ENCODE data around the gene RAB3D.
"Not testable (repeated sequence)": the region's sequence is repeated elsewhere in the genome, so short reads cannot be mapped to it uniquely, and the experiment has no call there.

RAB3D gene

DNA sequence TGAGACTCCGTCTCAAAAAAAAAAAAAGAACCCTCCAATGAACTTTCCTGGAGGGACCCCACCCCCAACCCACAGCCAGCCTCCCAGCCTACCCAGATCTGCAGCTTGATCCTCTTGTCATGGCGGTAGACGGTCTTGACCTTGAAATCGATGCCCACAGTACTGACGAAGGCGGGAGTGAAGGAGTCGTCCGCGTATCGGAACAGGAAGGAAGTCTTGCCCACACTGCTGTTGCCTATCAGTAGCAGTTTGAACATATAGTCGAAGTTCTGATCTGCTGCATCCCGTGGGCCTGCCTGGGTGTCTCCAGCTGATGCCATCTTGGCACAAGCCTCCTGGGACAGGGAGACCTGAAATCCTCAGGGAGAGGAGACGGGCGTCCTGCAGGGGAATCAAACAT, 2.4 kb downstream of the RAB3D start:
- no peak for DNase-seq

DNA sequence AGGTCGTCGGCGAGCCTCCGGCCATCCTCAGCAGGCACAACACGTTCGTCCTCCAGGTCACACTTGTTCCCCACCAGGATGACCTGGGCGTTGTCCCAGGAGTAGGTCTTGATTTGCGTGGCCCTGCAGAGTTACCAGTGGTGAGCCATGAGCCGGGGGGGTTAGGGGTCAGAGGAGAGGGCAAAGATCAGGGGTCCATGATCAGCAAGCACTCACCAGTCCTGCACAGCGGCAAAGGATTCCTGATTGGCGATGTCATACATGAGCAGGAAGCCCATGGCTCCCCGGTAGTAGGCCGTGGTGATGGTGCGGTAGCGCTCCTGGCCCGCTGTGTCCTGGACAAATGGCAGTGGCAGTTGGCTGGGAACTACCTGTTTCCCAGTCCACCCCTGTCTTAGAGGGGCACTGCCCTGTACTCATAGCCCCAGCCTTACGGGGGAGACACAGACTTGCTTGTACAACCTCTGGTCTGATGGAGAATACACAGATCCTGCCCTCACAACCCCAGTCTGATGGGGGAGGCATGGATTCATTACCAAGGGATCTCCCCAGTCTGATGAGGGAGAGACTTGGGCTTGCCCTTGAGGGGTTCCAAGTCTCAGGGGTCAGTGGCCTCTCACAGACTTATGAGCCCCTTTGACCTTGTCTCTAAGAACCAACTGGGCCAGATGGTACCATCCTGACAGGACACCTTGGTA, 3.9 kb downstream of the RAB3D start:
- no peak for DNase-seq

DNA sequence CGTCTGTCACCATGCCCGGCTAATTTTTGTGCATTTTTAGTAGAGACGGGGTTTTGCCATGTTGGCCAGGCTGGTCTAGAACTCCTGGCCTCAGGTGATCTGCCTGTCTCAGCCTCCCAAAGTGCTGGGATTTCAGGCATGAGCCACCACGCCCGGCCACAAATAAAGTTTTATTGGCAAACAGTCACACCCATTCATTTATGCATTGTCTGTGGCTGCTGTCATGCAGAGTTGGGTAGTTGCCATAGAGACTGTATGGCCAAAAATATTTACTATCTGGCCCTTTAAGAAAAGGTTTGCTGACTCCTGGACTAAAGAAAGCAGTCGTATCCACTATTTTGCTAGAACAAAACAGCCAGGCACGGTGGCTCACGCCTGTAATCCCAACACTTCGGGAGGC, 5.6 kb downstream of the RAB3D start:
- DNase-seq = not testable (repeated sequence)

DNA sequence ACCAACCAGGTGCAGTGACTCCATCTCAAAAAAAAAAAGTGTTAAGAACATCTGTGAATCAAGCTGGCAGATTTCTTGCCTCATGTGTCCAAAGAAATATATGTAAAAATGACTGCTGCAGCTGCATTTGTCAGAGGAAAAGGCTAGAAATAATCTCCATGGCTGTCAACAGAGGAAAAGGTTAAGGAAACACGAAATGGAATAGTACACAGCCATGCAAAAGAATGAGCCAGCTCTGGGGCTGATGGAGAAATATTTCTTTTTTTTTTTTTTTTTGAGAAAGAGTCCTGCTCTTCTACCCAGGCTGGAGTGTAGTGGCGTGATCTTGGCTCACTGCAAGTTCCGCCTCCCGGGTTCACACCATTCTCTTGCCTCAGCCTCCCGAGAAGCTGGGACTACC, 6.6 kb downstream of the RAB3D start:
- DNase-seq = no peak

DNA sequence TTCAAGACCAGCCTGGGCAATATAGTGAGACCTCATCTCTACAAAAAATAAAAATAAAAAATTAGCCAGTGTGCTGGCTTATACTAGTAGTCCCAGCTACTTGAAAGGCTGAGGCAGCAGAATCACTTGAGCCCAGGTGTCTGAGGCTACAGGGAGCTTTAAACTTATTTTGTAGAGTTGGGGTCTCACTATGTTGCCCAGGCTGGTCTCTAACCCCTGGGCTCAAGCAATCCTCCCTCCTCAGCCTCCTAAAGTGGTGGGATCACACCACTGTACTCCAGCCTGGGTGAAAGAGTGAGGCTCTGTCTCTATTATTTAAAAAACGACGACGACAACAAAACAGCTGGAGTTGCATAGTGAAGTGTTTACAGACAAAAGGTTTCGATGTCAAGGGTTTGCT, 8.0 kb downstream of the RAB3D start:
- no peak for DNase-seq

DNA sequence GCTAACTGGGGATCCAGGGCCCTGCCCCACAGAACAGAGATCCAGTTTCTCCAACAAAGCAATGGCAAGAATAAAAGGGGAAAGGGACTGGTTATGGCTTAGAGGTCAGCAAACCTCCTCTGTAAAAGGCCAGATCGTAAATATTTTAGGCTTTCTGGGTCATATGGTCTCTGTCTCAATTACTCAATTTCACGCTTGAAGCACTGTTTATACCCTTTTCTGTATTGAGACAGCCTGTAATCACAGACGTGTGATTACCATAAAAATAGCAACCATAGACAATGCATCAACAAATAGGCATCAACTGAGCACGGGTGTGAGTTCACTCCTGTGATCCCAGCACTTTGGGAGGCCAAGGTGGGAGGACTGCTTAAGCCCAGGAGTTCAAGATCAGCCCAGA, 9.3 kb downstream of the RAB3D start:
- DNase-seq = no peak

DNA sequence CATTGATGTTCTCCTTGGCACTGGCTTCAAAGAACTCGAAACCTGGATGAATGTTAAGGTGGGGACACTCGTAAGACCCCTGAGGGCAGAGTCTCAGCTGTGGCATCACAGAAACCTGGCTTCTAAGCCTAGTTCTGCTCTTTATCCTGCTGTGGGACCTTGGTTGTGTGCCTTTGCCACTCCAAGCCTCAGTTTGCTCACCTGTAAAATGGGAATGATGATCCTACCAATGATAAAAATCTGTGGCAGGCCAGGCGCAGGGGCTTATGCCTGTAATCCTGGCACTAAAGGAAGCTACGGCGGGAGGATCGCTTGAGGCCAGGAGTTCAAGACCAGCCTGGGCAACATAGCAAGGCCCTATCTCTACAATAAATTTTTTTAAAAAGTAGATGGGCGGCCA, 13.9 kb downstream of the RAB3D start:
- no peak for DNase-seq

DNA sequence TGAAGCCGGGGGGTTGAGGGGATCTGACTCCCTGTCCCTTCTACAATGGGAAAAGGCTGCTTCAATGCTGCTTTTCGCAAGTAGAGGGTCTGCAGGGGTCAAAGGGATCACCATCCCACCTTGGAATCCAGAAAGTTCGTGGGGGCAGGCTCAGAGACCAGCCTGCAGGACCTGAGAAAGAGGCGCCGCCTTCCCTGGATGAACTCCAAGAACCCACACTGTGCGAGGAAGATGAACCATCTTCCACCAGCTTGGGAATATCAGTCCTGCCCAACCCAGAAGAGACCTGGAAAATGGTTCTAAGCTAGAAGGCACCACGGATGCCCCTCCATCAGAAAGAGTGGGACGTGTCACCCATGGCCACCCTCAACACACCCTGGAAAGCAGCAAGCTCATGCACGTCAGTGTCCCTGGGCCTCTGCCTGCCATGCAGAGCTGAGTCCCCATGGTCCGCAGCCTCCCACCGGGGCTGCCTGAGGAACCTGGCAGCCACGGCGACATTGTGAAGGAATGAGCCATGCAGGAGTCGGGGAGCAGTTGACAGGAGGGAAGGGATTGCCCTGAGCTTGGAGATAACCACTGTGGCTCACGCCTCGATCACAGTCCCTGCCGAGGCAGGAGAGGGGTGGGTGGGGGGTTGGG, 14.6 kb downstream of the RAB3D start:
- DNase-seq = no peak

DNA sequence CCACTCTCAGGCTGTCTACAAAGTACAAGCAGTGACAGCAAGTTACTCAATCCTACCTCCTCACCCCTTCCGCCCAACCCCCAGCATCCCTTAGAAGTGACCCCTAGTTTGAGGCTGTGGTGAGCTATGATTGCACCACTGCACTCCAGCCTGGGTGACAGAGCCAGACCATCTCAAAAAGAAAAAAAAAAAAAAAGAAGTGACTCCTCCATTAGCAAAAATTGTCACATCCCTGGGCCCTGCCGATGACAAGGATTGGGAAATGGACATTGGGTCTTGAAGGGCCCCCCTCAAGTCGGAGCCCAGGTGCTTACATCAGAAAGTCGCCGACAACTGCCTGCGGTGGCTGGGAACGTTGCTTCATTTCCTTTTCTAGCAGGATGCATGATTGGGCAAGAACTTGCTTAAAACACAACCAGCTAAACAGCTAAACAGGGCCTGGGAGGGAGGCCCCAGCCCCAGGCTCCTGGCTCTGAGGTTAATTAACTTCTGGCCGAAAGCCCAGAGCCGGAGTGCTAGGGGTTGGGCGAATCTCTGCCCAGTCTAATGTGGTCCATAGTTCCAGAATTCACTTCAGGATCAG, 15.3 kb downstream of the RAB3D start:
- DNase-seq = peak; percentile 85

DNA sequence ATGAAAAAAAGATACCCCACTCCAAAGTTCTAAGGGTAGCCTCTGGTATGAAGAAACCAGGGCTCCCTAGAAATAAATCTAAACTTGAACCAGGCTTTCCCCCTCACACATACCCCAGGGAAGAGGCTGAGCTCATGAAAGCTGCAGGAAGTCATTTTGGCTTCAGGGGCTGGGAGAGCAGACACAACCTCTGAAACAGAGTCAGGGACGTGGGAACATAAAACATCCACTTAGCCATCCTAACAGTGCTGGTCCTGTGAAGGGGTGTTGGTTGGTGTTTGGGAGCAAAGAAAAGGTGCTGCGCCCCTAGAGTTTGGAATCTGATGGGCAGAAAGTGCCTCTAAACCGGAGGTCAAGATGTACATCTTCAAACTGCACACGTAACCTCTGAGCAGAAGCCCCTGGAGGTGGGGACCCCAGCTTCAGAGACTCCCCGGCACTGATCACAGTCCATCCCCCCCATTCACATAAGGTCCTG, 15.8 kb downstream of the RAB3D start:
- no peak for DNase-seq

DNA sequence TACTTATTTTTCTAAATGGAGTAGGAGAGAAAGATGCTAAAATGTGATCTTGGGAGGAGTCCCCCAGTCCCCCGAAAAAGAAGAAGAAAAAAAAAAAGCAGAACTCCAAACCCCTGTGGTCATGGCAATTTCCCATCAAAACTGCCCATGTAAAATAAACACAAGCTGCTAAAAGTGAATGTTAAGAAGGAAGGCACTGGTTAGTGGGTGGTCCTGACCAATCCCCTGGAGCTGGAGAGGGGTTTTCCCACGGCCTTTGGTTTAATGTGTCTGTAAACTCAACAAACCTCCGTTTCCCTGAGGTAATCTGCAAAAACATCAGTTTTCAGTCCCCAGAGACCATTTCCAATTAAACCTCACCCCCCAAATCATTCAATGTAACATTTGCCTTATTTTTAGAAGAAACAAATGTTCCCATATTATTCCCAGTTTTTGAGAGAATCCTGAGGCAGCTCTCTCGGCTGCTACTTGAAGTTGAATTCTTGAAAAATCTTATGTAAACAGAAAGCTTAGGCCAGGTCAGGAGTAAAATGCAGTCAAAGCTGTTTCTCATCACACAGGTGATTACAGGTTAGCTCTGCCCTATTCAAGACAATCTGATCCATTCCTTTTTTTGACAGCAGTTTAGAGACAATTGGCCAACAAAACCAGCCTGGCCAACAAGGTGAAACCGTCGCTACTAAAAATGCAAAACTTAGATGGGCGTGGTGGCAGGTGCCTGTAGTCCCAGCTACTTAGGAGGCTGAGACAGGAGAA, 17.0 kb downstream of the RAB3D start:
- no peak for DNase-seq

DNA sequence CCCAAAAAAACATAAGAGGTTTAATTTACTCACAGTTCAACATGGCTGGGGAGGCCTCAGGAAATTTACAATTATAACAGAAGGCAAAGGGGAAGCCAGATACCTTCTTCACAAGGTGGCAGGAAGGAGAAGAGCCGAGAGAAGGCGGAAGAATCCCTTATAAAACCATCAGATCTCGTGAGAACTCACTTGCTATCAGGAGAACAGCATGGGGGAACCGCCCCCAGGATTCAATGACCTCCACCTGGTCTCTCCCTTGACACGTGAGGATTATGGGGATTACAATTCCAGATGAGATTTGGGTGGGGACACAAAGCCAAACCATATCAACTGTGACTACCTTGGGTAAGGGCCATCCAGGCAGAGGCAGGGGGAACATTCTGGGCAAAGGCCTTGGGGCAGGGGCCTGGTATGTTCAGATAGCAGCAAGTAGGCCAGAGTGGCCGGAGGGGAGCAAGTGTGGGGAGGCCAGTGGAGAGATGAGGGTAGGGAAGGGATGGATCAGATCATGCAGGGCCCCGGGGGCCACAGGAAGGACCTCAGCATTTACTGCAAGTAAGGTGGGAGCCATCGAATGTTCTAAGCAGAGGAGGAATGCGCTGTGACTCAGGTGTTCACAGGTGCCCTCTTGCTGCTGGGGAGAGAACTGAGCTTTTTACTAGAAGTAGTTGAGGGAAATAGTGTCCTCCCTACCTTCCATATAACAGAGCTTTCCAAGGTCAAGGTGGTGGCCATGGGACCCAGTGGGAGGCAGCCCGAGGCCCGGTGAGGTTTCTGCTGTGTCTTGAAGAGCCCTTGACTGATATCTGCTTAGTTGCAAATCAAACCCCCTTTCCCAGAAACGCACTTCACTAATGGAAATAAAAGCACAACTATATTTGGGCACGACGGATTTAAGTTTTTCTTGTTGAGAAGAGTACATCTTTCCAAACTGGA, 18.0 kb downstream of the RAB3D start:
- DNase-seq = no peak

DNA sequence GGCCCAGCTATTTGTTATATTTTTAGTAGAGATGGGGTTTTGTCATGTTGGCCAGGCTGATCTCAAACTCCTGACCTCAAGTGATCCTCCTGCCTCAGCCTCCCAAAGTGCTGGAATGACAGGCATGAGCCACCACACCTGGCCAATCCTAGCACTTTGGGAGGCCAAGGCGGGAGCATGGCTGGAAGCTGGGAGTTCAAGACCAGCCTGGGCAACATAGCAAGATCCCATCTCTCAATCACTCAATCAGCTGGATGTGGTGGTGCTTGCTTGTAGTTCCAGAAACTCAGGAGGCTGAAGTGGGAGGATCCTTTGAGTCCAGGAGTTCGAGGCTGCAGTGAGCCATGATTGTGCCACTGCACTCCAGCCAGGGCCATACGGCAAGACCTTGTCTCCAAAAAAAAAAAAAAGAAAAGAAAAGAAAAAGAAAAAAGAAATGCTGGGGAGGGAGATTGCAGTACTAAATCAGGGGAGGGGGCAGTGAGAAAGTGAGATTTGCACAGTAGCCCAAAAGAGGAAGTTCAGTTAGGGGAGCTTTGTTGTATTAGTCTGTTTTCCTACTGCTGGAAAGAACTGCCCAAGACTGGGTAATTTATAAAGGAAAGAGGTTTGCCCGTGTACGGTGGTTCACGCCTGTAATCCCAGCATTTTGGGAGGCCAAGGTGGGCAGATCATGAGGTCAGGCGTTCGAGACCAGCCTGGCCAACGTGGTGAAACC, 19.0 kb downstream of the RAB3D start:
- DNase-seq = not testable (repeated sequence)

DNA sequence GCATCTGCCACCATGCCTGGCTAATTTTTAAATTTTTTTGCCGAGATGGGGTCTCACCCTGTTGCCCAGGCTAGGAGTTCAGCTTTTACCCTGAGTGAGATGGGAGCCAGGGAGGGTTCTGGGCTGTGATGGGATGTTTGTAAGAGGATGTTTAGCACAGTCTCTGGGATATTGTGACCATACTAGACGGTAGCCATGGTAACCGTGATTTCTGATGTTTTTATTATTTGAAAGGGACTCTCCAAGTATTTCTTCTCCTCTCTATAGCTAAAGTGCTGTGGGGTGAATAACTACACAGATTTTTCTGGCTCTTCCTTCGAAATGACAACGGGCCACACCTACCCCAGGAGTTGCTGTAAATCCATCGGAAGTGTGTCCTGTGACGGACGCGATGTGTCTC, 33.1 kb downstream of the RAB3D start:
- no peak for DNase-seq

DNA sequence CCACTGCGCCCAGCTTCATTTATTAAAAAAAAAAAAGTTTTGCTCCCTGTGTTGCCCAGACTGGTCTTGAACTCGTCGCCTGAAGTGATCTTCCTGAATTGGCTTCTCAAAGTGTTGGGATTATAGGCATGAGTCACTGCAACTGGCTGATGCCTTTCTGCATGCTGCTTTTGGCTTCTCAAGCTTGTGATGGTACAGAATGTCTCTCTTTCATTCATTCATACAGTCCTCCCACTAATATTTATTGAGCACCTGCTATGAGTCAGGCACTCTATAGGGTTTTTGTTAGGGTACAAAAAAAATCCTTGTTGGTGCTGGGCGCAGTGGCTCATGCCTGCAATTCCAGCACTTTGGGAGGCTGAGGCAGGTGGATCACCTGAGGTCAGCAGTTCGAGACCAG, 34.5 kb downstream of the RAB3D start:
- DNase-seq = no peak

DNA sequence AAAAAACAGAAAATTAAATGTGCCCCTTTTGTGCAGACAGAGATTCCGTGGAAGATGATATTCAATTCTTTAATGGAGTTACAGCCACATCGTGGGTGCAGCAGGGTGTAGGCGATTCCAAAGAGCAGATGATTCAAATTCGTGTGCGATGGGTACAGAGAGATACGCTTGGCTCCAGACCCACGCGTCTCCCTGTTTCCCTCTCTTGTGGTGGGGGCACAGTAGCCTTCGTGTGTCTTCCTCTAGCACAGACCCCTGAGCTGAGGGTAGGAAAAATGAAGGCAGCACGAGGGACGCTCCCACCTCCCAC, 38.7 kb downstream of the RAB3D start:
- DNase-seq = no peak

DNA sequence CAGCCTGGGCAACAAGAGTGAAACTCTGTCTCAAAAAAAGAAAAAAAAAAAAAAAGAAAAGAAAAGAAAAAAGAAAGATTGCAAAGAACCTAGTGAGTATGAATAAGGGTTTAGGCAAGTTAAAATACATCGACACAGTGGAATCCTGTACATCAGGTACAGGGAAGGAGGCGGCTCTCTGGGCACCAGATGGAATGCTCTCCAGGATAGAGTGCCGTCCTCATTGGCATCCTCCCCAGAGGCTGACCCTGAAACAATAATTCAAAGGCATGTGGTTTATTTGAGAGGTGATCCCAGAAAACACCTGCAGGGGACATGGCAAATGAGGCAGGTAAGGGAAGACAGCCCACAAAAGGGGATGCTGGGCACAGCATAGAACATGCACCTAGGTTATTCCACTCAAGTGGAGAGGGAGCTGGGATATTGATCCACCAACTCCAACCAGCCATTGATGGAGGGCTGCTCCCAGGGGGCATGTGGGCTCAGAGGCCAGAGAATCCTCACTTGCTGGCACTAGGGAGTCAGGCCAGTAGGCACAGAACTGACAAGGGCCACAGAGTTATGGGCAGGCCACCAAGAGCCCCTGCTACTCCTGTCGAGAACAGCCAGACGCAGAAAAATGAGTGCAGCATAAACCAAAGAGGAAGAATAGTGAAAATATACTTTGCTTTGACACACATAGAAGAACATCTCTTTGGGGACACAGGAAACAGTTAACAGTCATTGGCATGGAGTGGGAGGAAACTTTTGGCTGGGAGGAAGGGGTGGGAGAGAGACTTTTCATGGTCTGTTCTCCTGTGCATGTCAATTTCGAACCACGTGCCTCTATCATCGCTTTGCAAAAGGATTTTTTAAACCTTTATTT, 39.3 kb downstream of the RAB3D start:
- DNase-seq = no peak

DNA sequence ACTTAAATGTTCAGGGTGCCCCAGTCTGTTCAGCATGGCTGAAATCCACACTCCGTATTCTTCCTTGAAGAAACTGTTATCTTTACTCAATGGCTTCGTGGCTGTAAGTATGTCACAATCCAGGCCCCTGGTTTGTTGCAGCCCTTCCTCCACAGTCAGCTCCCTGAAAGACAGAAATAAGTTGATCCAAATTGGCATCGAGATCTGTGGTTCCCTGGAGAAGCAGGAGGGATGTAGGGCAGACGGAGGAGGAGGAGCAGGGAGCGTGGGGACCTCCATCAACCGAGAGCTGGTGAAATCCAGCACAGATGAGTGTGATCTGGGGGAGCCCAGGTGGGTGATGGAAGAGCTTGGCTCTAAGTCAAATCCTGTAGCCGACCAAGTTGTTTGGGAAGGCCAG, 43.2 kb downstream of the RAB3D start:
- no peak for DNase-seq

DNA sequence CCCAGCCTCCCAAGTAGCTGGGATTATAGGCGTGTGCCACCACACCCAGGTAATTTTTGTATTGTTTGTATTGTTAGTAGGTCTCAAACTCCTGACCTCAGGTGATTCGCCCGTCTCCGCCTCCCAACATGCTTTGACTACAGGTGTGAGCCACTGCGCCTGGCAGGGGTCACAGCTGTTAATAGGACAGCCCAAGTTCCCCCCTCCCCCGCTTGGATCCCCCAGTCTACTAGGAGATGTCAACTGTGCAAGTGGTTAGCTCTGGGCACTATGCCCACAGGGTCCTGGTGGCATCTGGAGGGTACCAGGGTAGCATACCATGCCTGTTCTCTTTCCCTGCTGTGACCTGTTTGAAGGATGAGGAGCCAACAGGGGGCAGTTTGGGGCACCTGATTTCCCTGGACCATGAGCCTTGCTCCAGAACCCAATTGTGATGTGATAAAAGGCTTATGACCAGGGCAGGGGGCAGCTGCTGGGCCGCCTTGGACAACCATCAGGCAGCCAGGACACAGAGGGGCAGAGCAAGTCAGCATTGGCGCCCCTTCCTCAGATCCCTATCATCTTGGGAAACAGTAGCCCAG, 43.7 kb downstream of the RAB3D start, which contains the start of gene TSPAN16:
TSS of gene TSPAN16 (plus strand) at position 496 of the 581 bp plus-strand sequence. CDS start 138 bp downstream, outside the sequence.
- DNase-seq = no peak

DNA sequence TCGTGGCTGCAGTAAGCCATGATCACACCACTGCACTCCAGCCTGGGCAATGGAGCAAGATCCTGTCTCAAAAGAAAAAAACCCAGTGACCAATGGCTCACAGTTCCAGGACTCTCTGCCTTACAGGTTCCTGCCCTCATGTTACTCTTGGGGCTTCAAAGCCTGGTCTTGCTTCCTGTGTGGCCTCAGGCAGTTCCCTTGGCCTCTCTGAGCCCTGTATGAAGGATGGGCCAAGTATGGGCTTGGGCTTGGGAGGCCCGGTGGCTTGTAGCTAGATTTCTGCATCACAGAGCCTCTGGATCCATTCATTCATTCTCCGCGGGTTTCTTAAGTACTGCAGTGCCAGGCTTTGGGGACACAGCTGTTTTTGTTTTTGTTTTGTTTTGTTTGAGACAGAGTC, 44.3 kb downstream of the RAB3D start:
- no peak for DNase-seq

Data from NCI-H1105 (cell line).